ENCODE data around the gene HMMR.
A peak's percentile ranks its signal among the peaks of the same experiment; 100 is the strongest.

- TF ChIP-seq CTCF (conservative IDR thresholded peaks at IDR 0.05; ENCODE audit: low read depth, low read length) (peak; percentile 64), EZH2 (IDR thresholded peaks at IDR 0.05; ENCODE audit: low read length, unreplicated experiment) (no peak), EZH2phosphoT487 (IDR thresholded peaks at IDR 0.05; ENCODE audit: borderline replicate concordance, low read length) (no peak)
Measured at GRCh38 chr5:163505368-163506094, 45.1 kb downstream of the HMMR start, which contains the start of gene MAT2B.

Data from PC-3 (cell line).